ENCODE measurements around the gene MIER2.

The MIER2 gene

DNA sequence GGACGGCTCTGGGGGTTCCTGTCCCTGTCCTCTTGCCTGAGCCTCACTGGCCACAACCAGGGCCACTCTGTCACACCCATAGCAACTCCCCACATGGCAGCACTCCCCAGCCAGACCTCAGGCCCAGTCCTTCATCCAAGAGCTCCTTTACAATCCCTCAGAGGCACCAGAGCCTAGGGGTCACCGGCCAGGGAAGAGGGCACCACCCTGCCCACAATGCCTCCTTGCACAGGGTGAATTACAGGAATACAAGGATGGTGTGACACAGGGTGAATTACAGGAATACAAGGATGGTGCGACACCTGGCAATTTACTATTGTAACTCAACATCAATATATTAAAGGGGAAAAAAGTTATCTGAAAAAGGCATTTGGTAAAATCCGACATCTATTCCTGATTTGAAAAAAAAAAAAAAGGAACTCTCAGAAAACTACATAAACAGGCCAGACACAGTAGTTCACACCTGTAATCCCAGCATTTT lies 16.5 kb downstream of the MIER2 start:
- DNase-seq (ENCODE audit: low spot score): no peak

DNA sequence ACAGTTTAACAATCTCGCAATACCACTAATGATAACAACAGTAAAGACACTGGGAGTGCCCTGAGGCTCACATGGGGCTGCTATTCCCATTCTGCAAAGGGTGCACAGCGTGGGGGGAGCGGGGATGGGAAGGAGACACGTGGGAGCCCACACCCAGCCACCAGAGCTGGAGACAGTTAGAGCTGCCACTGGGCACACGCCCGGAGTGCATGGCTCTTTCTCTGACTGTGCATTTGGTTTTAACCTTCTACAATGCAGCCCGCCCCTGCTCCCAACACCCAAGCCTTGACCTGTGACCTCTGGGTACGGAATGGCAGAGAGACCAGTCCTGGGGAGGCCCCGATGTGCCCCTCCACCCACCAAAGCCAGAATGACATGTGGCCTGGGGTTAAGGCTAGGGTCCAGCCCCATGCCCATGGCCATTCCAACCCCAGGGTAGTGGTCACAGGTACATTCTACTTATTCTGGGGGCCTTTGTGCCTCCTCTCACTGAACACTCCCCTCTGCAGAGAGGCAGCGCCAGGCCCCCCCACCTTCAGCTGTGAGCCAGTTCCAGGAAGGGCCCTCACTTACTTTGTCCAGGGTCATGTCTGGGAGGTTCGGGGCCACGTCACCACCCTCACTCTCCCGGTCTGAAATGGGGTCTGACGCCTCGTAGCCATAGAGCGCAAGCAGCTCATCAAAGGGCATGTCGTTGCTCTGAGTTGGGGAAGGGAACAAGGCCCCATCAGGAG lies 17.1 kb downstream of the MIER2 start:
- DNase-seq (ENCODE audit: low spot score): no peak

DNA sequence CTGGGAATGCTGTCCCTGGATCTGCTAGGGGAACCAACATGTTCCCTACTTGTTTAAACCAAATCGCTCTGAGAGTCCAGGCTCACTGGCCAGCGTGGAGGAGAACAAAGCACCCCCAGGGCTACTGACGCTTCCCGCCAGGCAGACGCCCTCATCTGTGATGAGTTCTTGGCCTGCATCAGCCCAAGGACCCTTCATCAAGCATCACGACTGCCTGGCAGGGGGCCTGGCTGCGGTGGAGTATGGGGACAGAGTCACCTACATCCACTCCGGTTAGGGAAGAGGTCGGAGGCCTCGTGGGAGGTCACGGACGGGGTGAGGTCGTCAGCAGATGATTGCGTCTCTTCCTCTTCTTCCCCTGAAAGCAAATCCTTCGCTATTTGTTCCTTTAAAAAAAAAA lies 17.7 kb downstream of the MIER2 start:
- no peak for DNase-seq (ENCODE audit: low spot score)

DNA sequence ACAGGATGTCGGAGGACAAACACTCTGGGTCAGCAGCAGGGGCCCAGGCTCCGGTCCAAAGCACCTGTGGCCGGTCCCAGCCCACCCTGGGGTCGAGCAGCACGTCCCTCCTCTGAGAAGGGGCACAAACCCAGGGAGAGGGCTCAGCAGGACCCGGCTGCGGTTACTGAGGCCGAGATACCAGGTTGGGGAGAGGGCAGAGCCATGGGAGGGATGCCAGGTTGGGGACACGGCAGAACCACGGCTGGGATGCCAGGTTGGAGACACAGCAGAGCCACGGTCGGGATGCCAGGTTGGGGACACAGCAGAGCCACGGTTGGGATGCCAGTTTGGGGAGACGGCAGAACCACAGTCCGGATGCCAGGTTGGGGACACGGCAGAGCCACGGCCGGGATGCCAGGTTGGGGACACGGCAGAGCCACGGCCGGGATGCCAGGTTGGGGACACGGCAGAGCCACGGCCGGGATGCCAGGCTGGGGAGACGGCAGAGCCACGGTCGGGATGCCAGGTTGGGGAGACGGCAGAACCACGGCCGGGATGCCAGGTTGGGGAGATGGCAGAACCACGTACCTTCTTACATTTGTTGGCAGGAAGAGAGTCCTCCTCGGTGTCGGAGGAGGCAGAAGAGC lies 18.5 kb downstream of the MIER2 start:
- no peak for DNase-seq (ENCODE audit: low spot score)

DNA sequence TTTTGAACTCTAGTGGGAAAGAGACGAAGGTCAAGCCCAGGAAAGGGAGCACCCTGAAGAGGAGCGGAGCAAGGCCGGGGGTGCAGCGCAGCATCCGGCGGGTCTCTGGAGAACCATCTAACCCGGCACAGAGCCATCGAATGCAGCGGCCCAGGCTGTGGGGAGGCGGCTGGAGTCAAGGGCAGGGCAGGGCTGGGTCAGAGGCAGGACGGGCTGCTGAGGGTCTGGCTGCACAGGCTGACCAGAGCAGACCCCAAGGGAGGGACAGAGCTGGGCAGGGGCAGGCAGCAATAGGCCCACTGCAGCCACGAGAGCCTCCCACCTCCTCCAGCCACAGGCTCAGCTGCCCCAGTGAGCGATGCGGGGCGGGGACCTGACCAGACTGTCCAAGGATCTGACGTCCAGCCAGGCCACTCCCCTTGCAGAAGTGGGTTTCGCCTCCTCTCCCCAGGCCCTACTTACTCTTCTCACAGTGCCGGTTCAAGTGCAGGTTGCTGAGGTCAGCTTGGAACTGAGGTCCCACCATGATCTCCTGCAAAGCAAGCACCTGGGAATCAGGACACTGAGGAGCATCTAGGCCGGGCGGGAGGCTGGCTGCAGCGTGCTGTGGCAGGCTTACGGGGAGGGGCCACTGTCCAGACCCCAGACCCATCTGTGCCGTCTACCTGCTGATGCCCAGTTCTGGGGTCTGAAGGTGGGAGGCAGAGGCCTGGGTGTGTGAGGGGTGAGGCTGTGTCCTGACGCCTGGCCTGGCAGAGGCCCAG lies 19.2 kb downstream of the MIER2 start:
- no peak for DNase-seq (ENCODE audit: low spot score)

DNA sequence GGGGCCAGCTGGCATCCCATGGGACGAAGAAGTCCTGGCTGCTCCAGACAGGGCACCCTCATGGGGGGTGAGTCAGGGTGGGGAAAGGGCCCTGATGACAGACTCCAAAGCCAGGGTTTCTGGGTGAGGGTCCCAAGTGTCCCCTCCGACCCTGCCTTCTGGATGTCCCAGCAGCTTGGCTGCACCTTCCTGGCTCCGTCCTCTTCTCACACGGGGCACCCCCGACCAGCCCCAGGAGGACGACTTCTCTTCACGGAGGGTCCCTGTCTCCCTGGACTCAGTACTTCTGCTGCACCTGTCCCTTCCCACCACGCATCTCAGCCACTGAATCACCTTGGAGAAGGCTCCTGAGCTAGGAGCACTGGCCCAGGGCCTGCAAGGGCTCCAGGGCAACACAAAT lies 19.9 kb downstream of the MIER2 start:
- no peak for DNase-seq (ENCODE audit: low spot score)

DNA sequence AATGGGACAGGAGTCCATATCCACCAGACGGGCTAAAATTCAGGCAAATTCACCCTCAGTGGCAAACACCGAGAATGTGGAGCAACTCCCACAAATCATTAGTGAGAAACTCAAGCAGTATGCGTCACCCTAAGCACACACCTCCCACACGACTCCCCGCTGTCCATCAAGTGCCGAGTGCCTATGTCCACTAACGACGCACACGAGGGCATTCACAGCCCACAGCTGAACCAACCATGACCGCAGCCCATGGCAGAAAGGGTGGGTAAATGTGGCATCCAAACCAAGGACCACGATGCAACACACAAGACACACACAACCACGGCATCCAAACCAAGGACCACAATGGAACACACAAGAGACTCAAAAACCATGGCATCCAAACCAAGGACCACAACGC lies 22.0 kb downstream of the MIER2 start:
- DNase-seq (ENCODE audit: low spot score): no peak

DNA sequence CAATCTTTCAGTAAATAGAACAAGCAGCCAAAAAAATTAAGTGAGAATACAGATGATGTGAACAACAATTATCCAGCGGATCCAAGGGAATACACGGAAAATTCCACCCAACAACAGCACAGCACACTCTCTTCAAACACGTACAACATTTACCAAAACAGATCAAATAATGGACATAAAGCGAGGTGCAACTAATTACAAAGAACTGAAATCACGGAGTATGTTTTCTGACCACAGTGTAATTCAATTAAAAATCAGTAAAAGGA lies 26.2 kb downstream of the MIER2 start:
- DNase-seq (ENCODE audit: low spot score): no peak

DNA sequence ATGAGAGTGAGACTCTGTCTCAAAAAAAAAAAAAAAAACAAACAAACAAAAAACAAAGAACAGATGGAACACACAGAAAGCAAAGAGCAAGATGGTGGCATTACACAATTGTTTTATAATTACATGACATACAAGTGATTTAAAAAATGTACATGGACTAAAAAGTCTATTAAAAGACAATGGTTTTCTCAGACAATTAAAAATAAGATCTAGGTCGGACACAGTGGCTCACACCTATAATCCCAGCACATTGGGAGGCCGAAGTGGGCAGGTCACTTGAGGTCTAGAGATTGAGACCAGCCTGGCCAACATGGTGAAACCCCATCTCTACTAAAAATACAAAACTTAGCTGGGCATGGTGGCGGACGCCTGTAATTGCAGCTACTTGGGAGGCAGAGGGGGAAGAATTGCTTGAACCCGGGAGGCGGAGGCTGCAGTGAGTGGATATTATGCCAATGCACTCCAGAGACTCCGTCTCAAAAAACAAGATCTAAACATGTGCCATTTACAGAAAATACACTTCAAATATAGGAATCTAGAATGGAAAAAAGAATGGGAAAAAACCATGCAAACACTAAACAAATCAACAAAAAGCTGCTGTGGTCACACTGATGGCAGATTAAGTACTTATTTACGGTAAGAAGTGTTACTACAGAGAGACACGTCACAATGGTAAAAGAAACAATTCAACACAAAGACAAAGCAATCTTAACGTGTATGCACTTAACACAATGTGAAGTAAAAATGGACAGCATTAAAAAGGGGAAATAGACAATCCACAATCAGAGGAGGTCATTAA lies 26.7 kb downstream of the MIER2 start:
- DNase-seq (ENCODE audit: low spot score): no peak

DNA sequence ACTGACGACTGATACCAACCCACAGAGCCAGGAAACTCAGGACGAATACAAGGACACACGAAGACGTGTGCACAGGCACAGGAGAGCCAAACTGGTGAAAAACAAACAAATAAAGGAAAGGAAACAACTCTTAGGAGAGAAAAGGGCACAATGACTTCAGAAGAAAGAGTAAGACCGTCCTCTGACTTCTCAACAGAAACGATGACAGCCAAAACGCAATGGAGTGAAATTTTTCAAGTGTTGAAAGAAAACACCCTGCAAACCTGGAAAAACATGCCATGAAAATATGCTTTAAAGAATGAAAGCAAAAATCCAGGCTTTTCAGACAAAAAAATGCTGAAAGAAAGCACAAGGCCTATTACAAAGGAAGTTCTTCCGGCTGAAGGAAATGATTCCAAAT lies 28.8 kb downstream of the MIER2 start:
- DNase-seq (ENCODE audit: low spot score): no peak

DNA sequence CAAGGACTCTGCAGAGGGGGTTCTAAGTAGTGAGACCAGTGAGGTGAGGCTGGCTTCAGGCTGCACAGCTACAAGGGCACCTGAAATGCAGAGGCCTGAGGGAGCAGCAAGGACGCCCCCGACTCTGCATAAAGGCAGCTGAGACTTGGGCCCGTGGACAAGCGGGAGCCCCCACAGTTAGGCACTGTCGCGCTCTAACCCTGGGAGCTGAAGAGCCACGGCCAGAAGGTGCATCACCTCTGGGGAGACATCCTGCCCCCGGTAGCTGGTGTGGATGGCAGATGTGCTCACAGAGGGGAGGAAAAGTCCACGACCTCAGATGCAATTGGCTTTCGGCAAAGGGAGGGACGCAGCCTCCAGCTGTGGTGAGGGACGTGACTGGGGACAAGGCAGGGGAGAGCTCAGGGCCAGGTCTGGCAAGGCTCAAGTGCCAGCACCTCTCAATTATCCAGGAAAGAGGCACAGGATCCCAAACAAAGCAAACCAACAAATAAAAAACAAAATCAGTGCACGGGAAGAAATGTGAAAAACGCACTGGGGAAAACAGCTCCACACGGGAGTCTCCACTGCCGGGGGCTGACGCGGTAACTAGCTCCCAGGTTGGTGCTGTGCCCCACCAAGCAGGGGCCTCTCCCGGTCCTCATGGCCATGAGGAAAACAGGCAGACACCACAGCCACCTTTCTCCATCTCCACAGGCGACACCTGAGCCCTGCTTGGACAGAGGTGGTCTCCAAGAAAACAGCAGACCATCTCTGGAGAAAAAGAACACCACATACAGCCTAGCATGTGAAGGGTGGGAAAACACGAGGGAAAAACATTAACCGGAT lies 30.4 kb downstream of the MIER2 start:
- DNase-seq (ENCODE audit: low spot score): no peak

DNA sequence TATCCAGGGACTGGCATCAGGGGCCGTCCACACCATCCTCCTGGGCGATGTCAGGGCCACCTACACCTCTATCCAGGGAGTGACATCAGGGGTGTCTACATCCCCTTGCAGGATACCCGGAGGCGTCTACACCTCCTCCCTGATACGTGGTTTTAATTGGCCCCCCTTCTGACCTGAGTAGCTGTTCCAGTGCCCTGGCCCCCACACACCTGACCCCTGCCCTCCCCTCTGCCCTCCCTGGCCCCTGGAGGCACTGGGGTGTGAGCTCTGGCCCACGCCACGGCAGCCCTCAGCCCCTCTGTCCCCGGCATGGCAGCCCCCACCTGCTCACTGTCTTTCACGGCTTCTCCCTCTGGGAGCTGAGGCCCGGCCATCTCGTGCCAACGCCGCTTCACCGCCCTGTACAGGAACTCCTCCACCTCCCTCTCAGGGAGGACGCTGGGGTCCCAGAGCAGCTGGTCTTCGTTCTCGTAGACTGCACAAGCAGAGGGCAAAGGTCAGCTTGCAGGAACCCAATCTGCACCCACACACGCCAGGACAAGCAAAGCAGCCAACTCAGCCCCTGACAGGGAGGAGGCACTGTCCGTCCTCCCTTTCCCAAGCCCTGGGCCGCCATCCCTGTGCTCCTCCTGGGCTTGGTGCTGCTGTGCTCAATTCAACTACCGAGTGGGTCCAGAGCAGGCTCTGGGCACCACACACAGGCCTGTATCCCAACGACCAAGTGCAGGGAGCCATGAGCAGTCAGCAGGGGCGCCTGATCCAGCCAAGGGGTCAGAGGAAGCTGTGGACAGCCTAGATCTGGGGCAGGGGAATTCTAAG lies 31.2 kb downstream of the MIER2 start:
- DNase-seq (ENCODE audit: low spot score): no peak

DNA sequence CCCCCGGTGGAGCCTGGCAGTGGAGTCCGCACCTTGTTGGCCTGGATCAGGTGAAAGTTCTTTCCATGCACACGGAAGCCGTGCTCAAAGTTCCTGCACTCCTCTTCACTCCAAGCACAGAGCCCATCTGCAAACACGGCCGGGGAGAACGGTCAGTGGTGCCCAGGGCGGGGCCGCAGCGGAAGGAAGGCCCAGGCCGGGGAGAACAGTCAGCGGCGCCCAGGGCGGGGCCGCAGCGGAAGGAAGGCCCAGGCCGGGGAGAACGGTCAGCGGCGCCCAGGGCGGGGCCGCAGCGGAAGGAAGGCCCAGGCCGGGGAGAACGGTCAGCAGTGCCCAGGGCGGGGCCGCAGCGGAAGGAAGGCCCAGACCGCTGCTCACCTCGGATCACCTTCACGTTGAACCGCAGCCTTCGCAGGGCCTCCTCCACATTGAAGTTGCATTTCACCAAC lies 32.8 kb downstream of the MIER2 start:
- no peak for DNase-seq (ENCODE audit: low spot score)

DNA sequence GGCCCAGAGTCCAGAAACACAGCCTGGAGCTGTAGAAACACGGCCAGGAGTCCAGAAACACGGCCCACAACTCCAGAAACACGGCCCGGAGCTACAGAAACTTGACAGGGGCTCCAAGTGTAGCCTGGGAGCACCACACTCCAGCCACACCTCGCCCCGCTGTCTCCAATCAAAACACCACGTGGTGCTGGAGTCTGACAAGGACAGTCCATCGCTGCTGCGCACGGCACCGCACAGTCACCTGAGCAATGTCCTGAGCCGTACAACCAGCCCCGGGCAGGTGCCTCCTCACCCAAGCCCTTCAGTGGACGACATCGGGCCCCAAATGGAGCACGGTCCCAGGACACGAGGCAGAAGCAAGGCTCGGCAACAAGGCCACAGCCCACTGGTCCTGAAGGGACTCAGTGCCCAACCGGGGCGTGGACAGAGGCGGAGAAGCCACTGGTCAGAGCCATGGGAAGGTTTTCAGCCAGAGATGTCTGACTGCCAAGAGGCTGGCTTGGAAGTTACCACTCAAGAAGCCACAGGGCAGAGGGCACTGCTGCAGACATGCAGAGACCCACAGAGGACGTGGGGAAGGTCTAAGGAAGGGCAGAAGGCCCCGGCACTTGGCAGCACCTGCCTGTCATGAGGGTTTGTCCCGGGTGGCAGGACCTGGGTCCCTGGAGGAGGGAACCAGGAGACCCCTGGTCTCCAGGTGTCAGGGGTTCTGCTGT lies 33.7 kb downstream of the MIER2 start:
- DNase-seq (ENCODE audit: low spot score): no peak

DNA sequence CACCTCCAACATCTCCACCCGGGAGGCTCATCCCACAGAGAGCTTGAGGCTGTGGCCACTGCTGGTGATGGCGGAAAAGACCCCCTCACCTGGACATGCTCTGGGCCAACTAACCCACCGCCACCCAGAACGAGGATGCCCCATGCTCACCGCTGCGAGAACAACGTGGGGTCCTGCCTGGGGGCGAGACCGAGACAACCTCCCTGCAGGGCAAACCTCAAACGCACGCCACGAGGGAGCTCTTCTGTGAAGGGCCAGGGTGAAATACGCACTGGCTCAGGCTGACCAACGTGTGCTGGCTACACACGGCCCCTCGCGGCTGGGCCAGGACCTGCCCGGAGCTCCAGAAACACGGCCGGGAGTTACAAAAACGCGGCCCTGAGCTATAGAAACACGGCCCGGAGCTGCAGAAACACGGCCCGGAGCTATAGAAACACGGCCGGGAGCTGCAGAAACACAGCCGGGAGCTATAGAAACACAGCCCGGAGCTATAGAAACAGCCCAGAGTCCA lies 34.4 kb downstream of the MIER2 start:
- no peak for DNase-seq (ENCODE audit: low spot score)

DNA sequence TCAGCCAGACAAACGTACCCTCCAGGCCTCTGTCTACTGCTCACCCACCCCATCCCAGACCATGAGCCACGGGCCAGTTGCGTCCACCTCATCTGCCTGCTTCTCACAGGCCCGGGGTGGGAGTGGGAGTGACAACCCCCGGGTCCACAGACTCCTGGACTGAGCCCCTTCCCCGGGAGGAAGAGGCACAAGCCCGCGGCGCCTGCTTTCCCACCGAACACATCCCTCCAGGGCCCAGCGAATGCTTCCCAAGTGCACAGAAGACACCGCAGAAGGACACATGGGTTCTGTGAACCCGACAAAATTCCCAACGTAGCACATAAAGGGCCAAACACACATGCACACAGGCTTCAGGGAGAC lies 35.4 kb downstream of the MIER2 start:
- no peak for DNase-seq (ENCODE audit: low spot score)

DNA sequence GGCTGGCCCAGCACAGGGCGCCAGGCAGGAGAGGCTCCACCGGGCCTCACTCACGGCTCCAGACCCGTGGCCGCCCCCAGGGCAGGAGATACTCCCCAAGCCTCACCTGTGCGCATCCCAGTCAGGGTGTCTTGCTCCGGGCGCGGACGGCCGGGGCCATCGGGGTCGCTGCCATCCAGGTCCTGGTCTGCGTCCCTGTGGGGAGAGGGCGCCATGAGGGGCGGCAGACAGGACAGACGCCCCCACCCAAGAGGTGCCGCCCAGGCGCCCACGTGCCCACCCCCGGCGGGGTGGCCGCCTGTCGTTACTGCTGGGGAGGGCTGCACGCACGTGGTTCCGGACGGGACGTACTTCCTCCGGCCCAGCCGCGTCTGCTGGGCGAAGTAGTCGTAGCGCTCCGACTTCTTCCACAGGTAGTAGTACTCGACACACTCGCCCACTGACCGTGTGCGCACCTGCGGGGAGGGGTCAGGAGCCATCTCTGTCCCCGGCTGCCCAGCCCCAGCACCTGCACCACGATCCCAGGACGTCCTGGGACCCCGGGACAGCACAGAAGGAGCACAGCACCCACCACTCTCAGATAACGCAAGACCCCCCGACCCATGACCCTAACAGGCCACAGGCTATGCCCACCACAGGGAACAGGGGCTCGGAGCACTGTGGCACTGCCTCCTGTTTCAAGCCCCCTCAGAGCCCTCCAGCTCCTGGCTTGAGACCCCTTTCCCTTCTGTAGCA lies 36.0 kb downstream of the MIER2 start:
- no peak for DNase-seq (ENCODE audit: low spot score)

DNA sequence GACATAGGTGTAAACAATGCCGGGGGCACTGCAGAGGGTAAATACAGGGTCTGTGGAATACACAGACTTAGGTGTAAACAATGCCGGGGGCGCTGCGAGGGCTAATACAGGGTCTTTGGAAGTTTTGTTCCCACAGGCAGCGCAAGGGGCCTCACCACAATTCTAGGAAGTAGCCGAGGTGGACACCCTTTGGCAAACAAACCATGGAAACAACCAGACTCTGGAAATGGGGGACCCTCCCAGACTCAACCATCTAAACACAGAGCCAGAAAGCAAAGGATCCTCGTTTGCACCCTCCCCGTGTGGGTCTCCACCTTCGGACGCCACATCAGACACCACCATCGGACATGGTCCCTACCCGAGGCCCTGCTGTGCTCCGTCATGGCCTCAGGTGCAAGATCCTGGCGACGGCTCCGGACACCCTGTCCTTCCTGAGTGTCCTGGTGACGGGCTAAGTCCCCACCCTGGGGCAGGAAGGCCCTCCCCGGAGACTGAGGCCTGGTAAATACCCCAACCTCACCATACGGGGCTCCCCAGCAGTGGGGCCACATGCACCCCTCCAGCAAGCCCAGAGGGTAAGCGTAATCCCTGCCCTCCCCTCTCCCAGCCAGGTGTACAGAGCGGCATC lies 36.7 kb downstream of the MIER2 start:
- DNase-seq (ENCODE audit: low spot score): no peak

DNA sequence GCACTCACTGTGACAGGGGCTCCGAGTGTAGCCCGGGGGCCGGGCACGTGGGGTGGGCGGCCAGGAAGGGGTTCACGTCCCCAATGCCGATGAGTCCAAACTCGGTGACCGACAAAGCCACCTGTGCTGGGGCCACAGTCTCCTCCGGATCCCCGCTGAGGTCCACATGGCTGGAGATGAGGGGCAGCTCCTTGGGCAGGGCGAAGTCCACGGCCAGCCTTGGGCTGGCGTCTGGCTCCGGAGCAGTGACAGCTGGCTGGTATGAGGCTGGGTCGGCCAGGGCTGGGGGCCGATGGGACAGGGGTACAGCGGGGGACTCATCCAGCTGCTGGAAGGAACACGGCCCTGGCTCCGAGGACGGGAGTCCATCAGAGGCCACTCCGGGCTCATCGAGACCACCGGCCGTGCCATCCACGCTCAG lies 37.5 kb downstream of the MIER2 start:
- DNase-seq (ENCODE audit: low spot score): no peak
